HG03520 (cell line): ENCODE results near the gene DEFB132.
"Not testable (repeated sequence)": the region's sequence is repeated elsewhere in the genome, so short reads cannot be mapped to it uniquely, and the experiment has no call there.

ENCODE experiments used
- ATAC-seq: cut with Tn5 transposase; IDR thresholded peaks from one replicate; pipeline ENCODE4 v1.9.1; 2021; ENCODE audit warnings: mild to moderate bottlenecking, moderate library complexity; ENCODE audit not compliant: unreplicated experiment

Gene DEFB132

GRCh38 chr20:257419-257818, at the start of gene DEFB132:
DEFB132 (plus strand) TSS chr20:257724; CDS start chr20:257779, 55 bp downstream.
- no peak for ATAC-seq

GRCh38 chr20:208942-209566, 48.5 kb upstream of the DEFB132 start:
- no peak for ATAC-seq

GRCh38 chr20:210809-211502, 46.6 kb upstream of the DEFB132 start:
- no peak for ATAC-seq

- ATAC-seq = no peak
Observed at GRCh38 chr20:214383-214782, 43.1 kb upstream of the DEFB132 start.

GRCh38 chr20:215796-216195, 41.7 kb upstream of the DEFB132 start:
- ATAC-seq = no peak

- no peak for ATAC-seq
Observed at GRCh38 chr20:217266-217665, 40.3 kb upstream of the DEFB132 start.

GRCh38 chr20:219290-220115, 38.0 kb upstream of the DEFB132 start:
- no peak for ATAC-seq

- no peak for ATAC-seq
Observed at GRCh38 chr20:221258-221830, 36.2 kb upstream of the DEFB132 start.

- not testable (repeated sequence) for ATAC-seq
Observed at GRCh38 chr20:225879-226278, 31.6 kb upstream of the DEFB132 start.

GRCh38 chr20:226958-227357, 30.6 kb upstream of the DEFB132 start, which contains the start of gene DEFB129:
DEFB129 (plus strand) TSS chr20:227258; CDS start chr20:227289, 31 bp downstream.
- no peak for ATAC-seq

- ATAC-seq = no peak
Observed at GRCh38 chr20:227439-228105, 30.0 kb upstream of the DEFB132 start.

- ATAC-seq = no peak
Observed at GRCh38 chr20:235891-236290, 21.6 kb upstream of the DEFB132 start.

GRCh38 chr20:237489-237888, 20.0 kb upstream of the DEFB132 start:
- ATAC-seq = peak; percentile 24

GRCh38 chr20:237929-238328, 19.6 kb upstream of the DEFB132 start:
- ATAC-seq = peak; percentile 46

- no peak for ATAC-seq
Observed at GRCh38 chr20:242905-243304, 14.6 kb upstream of the DEFB132 start.

GRCh38 chr20:251354-251753, 6.2 kb upstream of the DEFB132 start:
- ATAC-seq = no peak

GRCh38 chr20:252801-253200, 4.7 kb upstream of the DEFB132 start:
- ATAC-seq = no peak

GRCh38 chr20:253447-253846, 4.1 kb upstream of the DEFB132 start:
- ATAC-seq = not testable (repeated sequence)

GRCh38 chr20:258269-258858, 840 bp downstream of the DEFB132 start:
- ATAC-seq = no peak

- ATAC-seq = no peak
Observed at GRCh38 chr20:258963-259362, 1.4 kb downstream of the DEFB132 start.
